Measurements from ENCODE around the gene SYK. TPM values are rescaled to one million over a fixed set of nuclear protein-coding genes. Genes with fewer than 3 reads are reported as not detected.

The SYK gene
- polyA plus RNA-seq, 1 of the 3 experiments (the other 2 are of a cell fraction) = not detected

DNA sequence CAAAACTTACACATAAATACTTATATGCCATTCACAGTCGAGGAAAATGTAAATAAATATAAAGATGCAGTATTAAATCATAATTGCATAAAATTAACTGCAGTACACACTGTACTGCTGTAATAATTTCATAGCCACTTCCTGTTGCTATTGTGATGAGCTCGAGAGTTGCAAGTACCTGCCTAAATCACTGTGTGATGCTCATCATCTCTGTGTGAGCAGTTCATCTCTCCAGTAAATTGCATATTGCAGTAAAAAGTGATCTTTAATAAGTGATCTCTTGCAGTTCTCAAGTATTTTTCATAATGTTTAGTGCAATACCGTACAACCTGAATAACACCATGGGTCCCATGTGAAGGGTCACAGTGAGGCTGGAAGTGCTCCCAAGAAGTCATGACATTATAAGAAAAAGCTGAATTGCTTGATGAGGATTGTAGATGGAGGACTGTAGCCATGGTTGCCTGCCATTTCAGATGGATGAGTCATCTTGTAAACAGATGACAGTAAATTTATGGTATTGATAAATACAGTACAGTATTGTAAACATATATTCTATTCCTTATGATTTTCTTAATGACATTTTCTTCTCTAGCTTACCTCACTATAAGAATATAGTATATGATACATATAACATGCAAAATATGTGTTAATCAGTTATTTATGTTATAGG is 34.9 kb downstream of the SYK start:
- Histone ChIP-seq H2AFZ (ENCODE audit: low read depth) (no peak overlapping the region), H3K9me3 (no peaks in the 10 kb centered on the region), H3K4me3 (ENCODE audit: low read depth in 2 of 2, low read length in 1 of 2) (no peak overlapping the region), H3K4me1 (ENCODE audit: control insufficient read depth in 1 of 2, insufficient read depth in 2 of 2, low read depth in 1 of 2, low read length in 1 of 2) (no peaks in the 10 kb centered on the region), H3F3A (replicated peaks; ENCODE audit: insufficient read depth) (peaks cover 4% of the 10 kb centered on the region), H3K27ac (ENCODE audit: low read depth in 2 of 2, low read length in 1 of 2) (no peak overlapping the region), H3K4me2 (no peak overlapping the region), H3K36me3 (replicated peaks in 1 of 2; ENCODE audit: control insufficient read depth in 1 of 2, insufficient read depth in 2 of 2, low read length in 1 of 2) (no peaks in the 10 kb centered on the region), H3K79me2 (ENCODE audit: insufficient read depth) (no peaks in the 10 kb centered on the region), H3K9ac (no peak overlapping the region), H4K20me1 (ENCODE audit: insufficient read depth) (no peaks in the 10 kb centered on the region), H3K9me2 (no peaks in the 10 kb centered on the region), H3K27me3 (ENCODE audit: insufficient read depth) (no peaks in the 10 kb centered on the region)
- 25% methylated on average over 3 of the region's 3 CpGs for WGBS (ENCODE audit: low lambda C conversion rate)
- TF ChIP-seq POLR2AphosphoS5 (IDR thresholded peaks at IDR 0.05; ENCODE audit: low read depth, low read length) (no peak), RCOR1 (IDR thresholded peaks at IDR 0.05; ENCODE audit: low read length) (no peak), MEF2A (IDR thresholded peaks at IDR 0.05; ENCODE audit: borderline replicate concordance, low read depth) (no peak), NRF1 (IDR thresholded peaks at IDR 0.05; ENCODE audit: low read depth, low read length) (no peak), RAD21 (IDR thresholded peaks at IDR 0.05; ENCODE audit: low read length) (no peak), CHD2 (IDR thresholded peaks at IDR 0.05; ENCODE audit: low read length, partially characterized antibody) (no peak), ZBTB33 (IDR thresholded peaks at IDR 0.05; ENCODE audit: borderline replicate concordance, low read depth) (no peak), NFIC (IDR thresholded peaks at IDR 0.05; ENCODE audit: borderline replicate concordance) (no peak), FOSL2 (IDR thresholded peaks at IDR 0.05; ENCODE audit: borderline replicate concordance, low read depth) (no peak), GATA2 (CRISPR knock-in tag; IDR thresholded peaks at IDR 0.05) (no peak), TCF12 (IDR thresholded peaks at IDR 0.05) (no peak), SIN3A (IDR thresholded peaks at IDR 0.05; ENCODE audit: borderline replicate concordance, low read depth, low read length) (no peak)
- TF ChIP-seq, protein P1, sequence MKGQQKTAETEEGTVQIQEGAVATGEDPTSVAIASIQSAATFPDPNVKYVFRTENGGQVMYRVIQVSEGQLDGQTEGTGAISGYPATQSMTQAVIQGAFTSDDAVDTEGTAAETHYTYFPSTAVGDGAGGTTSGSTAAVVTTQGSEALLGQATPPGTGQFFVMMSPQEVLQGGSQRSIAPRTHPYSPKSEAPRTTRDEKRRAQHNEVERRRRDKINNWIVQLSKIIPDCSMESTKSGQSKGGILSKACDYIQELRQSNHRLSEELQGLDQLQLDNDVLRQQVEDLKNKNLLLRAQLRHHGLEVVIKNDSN (IDR thresholded peaks at IDR 0.05; ENCODE audit: borderline replicate concordance, low read depth) = no peak
- TF ChIP-seq, protein P2, sequence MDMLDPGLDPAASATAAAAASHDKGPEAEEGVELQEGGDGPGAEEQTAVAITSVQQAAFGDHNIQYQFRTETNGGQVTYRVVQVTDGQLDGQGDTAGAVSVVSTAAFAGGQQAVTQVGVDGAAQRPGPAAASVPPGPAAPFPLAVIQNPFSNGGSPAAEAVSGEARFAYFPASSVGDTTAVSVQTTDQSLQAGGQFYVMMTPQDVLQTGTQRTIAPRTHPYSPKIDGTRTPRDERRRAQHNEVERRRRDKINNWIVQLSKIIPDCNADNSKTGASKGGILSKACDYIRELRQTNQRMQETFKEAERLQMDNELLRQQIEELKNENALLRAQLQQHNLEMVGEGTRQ (IDR thresholded peaks at IDR 0.05; ENCODE audit: borderline replicate concordance, low read depth, low read length) = no peak
- TF ChIP-seq, protein P3, sequence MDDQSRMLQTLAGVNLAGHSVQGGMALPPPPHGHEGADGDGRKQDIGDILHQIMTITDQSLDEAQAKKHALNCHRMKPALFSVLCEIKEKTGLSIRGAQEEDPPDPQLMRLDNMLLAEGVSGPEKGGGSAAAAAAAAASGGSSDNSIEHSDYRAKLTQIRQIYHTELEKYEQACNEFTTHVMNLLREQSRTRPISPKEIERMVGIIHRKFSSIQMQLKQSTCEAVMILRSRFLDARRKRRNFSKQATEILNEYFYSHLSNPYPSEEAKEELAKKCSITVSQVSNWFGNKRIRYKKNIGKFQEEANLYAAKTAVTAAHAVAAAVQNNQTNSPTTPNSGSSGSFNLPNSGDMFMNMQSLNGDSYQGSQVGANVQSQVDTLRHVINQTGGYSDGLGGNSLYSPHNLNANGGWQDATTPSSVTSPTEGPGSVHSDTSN (IDR thresholded peaks at IDR 0.05) = no peak
- TF ChIP-seq, protein P4, sequence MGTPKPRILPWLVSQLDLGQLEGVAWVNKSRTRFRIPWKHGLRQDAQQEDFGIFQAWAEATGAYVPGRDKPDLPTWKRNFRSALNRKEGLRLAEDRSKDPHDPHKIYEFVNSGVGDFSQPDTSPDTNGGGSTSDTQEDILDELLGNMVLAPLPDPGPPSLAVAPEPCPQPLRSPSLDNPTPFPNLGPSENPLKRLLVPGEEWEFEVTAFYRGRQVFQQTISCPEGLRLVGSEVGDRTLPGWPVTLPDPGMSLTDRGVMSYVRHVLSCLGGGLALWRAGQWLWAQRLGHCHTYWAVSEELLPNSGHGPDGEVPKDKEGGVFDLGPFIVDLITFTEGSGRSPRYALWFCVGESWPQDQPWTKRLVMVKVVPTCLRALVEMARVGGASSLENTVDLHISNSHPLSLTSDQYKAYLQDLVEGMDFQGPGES (IDR thresholded peaks at IDR 0.05; ENCODE audit: low read depth, low read length) = no peak
- CTCF ChIA-PET = interaction anchor here (0.5 kb wide), 1 partner anchor 12 kb away, joined by 3 read pairs; no protein-coding TSS in a partner anchor
- no peak for DNase-seq
- POLR2A ChIA-PET = no interaction called here
